GM18858 (cell line): ENCODE data around the gene IPO9.

Source experiments
- ATAC-seq: cut with Tn5 transposase; IDR thresholded peaks from one replicate; pipeline ENCODE4 v1.9.1; 2021; ENCODE audit not compliant: unreplicated experiment

Gene IPO9

DNA sequence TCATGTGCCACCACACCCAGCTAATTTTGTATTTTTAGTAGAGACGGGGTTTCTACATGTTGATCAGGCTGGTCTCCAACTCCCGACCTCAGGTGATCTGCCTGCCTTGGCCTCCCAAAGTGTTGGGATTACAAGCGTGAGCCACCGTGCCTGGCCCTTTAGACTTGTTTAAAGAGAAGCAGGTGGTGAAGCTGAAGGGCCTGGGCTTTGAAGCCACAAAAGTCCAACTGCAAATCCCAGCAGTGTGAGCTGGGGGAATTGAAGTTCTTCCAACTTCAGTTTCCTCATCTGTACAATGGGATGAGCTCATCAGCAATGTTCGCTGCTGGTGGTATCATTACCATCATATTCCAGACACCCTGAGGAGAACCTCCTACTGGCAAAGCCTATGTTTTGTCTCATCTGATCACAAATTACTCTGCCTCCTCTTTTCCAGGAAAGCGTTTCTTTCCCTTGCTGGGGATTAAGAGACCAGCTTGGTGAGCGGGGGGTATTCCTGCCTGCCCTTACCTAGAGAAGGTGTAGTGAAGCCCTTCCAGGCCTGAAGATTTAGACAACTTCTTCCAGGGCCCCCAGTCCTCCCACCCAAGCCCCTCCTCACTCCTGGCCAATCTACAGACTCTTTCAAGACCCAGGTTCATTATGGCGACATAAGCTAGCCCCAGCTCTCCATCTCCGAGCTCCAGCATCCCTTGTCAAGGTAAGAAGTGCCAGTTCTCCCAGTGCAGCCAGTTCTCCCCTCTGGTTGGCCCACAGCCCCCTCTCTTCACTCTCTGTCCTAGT lies 57.3 kb downstream of the IPO9 start:
- no peak for ATAC-seq

DNA sequence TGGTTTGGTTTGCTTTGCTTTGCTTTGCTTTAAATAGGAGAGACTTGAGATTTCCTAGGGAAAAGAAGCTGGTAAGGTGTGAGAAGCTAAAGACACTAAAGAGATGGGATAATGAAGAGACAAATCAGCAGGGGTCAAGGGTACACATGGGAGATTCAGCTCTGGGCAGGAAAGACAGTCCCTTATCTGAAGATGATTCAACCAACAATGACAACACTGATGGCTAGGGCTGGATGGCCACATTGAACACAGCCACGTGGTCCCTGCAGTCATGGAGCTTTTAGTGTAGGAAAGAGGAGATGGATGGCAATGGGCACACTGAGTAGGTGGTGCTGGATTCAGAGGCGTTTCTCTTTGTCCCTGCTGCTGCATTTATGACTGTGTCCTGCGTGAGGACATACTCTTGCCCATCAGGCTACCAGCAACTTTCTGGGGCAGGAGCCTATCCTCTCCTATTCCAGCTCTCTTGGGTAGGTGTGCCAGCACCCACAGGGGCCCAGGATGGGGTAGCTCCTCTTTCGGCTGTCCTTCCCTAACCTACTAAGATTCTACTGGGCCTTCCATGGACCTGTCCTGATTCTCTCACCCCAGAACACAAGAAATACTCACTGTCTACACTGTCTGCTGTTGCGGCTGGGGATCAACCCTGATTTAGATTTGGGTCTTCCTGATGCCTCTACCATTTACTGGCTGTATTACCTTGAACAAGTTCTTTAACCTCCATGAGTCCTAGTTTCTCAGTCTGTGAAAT lies 58.3 kb downstream of the IPO9 start:
- no peak for ATAC-seq

DNA sequence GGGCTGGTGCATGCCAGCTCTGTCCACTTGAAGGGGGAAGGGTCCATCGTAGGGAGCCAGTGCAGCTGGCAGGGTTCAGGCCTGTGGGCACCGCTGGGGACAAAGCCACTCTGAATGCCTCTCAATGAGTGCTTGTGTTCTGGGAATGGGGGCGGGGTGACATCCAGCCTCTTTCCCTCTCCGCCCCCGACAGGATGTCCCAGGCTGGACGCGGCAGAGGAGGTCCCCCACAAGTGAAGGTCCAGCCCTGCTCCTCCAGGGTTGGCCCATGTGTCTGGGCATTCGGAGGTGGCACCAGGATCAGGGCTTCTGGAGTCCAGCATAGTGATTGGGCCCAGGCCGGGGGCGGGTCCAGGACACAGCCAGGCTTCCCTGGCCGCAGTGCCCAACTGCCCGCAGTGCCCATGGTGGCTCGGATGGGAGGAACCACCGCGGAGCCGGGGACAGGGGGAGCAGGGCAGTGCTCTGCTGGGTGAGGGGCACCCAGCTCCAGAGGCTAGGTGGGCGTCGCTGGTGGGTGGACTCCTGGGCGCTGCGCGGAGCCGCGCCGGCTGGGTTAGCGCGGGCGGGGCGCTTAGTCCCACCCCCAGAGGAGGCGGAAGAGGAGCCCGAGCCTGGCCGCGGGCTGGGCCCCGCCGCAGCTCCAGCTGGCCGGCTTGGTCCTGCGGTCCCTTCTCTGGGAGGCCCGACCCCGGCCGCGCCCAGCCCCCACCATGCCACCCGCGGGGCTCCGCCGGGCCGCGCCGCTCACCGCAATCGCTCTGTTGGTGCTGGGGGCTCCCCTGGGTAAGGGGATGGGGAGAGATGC lies 59.5 kb downstream of the IPO9 start, which contains the start of gene SHISA4:
SHISA4 (plus strand) TSS at position 617 of the 808 bp plus-strand sequence; CDS start at position 714, 97 bp downstream.
- ATAC-seq = no peak

DNA sequence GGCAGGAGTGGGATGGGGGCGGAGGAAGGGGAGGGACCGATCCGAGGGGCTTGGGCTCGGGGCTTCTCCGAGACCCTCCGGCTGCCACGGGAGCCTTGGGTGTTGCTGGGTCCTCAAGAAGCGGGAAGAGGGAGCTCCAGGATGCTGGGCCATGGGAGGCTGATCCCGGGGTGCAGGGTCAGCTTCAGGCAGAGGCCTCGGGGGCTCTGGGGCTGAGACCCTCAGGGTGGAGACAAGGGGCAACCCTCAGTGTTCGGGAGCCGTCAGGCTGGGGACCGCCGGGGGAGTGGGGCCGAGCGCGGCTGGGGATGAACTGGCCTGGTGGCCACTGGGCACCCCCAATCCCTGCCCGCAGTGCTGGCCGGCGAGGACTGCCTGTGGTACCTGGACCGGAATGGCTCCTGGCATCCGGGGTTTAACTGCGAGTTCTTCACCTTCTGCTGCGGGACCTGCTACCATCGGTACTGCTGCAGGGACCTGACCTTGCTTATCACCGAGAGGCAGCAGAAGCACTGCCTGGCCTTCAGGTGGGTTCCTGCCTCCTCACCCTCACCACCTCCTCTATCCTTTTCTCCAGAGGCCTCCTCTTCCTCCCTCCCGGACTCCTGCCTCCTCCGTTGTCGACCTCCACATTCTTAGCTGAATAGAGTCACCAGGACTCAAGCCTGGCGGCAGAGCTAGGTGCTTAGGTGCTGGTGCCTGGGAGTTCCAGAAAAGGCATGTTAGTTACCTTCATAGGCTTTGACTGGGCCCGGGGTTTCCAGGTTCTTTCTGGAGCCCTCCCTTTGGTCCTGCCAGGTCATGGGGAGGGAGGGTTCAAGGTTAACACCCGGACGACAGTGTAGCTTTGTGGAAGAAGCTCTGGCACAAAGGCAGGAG lies 60.4 kb downstream of the IPO9 start:
- no peak for ATAC-seq

DNA sequence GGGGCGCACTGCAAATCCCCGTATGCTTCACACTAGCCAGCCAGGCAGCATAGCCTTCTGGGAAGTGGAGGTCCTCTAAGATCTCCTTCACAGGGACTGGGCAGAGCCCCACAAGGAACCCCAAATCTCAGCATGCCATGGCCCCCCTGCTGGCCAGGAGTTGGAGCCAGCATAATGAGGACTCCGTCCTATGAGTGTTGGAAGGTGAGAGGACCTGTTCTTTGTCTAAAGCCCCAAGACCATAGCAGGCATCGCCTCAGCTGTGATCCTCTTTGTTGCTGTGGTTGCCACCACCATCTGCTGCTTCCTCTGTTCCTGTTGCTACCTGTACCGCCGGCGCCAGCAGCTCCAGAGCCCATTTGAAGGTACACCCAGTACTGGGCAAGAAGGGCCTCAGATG lies 61.3 kb downstream of the IPO9 start:
- ATAC-seq = no peak

DNA sequence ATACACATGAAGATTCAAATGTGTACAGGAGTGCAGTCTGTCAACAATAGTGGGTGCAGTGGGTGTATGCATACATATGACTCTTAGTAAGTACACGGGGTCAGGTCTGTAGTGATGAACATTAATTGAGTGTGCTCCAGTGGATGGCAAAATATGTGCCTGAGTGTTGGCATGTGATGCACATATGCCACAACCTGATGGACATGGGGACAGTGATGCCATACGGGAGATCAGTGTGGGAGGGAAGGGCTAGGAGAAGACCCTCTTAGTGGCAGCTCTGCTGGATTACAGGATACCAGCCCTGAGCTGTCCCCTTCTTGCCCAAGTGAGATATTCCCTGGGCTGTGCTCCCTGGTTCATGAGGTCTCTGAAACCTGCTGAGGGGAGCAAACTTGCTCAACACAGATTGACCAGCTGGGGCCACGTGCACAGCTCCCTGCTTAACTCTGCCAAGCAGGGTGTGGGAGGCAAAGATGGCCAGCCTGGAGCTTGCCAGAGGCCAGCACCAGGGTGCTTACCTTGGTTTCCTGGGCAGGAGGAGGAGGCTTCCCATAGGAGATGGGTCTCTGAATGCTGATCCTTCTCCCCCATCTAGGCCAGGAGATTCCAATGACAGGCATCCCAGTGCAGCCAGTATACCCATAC lies 62.0 kb downstream of the IPO9 start:
- no peak for ATAC-seq

DNA sequence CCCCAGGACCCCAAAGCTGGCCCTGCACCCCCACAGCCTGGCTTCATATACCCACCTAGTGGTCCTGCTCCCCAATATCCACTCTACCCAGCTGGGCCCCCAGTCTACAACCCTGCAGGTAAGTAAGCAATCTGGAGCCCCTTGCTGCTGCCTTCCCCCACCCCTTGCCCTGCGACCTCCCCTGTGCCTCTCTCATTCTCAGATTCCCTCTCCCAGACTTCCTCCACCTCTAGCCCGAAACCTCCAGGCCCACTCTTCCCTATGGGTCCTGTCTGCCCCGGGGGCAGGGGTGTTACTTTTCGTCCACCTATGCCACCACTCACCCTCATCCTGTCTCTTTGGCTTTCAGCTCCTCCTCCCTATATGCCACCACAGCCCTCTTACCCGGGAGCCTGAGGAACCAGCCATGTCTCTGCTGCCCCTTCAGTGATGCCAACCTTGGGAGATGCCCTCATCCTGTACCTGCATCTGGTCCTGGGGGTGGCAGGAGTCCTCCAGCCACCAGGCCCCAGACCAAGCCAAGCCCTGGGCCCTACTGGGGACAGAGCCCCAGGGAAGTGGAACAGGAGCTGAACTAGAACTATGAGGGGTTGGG lies 62.6 kb downstream of the IPO9 start:
- ATAC-seq = no peak

DNA sequence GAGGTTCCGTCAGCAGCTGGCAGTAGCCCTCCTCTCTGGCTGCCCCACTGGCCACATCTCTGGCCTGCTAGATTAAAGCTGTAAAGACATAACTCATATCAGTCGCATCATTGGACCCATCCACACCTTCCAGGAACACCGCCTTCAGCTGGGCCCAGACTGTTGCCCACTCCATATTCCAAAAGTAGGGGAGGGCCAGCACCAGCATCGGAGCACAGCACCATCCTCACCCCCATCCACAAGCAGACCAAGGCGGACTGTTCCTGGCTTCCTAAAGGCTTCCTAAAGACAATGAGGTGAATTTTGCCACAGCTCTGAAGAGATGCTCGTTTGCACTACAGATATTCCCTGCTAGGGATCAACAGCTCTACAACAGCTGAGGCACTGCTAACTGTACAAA lies 63.3 kb downstream of the IPO9 start:
- ATAC-seq = no peak

DNA sequence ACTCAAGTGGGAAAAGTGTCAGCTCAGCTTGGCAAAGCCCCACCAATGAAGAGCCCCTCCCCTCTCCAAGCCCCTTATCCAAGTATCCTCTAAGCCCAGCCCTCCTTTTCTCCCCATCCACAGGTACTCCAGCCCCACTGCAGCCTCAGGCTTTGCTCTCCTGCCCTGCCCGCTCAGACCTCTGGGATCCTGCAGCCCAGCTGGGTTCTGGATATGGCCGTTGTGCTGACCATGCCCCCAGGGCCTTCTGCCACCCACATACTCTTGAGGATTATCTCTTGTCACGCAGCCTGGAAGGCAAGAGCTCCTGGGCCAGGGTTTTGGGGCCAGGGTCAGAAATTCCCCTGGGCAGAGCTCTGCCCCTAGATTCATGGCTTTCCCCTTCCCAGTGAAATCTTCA lies 64.5 kb downstream of the IPO9 start:
- no peak for ATAC-seq

DNA sequence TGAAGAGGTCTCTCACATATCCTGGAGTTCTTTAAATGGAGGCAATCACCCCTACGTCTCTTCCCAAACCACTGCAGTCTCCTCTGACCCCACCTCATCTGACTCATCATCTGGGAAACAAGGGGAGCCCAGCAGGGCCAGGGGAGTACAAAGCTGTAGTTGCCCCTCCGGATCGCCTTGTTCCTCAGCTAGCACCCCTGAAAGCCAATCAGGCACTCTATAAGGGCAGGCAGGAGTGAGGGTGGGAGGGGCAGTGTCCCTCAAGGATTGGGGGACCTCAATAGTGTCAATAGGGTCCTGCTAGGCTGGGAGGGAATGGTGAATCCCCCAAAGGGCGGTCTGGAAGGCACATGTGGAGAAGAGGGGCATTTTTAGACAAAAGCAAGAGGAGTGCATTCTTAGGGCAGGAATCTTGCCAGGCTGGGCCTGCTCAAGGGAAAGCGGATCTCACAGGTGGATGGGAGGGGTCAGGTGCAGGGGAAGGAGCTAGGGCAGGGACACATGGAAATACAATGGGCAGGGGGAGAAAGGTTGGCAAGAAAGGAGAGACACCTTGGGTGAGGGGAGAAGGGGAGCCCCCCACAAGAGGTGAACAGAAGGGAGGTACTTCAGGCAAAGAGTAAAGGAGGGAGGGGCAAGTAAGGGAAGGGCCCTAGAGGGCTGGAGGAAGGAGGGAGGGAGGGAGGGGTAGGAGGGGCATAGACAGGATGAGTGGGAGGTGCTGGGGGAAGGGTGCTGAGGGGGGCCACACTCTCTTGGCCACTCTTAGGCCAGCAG lies 65.6 kb downstream of the IPO9 start:
- no peak for ATAC-seq

DNA sequence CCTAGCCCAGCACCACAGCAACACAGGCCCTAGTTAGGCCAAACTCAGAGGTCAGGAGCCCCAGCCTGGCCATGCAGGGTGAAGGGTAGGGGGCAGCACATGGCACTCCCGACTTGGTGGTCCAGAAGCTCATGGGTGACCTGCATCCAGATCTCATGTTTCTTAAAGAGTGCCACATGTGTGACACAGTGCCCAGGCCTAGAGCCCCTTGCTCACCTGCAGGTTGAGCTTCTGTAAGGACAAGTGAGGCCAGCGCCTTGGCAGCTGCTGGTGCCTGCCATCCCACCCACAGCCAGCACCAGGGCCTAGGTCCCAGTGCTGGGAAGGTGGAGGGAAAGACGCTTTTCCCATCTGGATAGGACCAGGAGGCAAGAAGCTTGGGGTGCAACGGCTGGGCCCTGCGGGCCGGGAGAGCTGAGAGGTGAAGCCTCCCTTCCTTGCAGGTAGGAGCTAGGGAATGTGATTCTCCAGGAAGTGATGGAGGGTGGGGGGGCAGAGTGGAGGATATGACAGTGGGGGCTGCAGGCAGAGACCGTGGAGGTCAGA lies 66.2 kb downstream of the IPO9 start:
- no peak for ATAC-seq

DNA sequence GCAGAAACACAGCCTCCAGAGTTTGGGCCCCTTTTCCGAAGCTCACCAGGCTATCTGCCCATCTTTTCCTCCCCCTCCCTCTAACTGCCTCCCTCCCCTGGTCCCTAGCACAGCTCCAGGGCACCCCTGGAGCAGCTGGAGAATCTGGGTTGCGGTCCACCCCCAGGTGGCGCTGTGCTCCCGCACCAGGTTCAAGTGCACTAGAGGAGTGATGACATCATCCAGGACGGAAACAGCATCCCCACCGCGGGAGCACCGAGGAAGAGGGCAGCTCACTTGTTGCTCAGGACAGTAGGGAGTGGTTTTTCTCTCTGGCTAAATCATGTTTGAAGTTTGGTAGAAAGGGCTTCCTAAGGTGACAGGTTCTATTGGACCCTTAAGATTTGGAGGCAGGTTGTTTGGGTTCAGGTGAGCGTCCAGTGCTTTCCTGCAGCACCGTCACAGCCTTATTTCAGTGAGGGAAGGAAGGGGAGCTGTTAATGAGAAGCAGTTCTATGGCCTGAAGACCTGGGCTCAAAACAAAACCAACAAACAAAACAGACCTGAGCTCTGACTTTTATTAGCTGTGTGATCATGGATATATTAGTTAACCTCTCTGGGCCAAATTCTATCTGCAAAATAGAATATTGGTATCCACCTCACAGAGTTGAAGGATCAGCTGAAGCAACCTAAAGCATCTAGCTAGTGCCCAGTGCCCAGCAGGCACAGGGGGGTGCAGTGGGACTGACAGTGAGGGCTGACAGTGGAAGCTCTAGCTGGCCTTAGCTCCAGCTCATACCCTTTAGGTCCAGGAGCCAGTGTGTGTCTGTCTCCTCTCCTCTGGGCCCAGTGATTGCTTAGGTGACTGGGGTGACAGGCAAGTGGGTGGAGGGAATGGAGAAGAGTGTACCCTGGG lies 67.2 kb downstream of the IPO9 start:
- peak; percentile 79 for ATAC-seq

DNA sequence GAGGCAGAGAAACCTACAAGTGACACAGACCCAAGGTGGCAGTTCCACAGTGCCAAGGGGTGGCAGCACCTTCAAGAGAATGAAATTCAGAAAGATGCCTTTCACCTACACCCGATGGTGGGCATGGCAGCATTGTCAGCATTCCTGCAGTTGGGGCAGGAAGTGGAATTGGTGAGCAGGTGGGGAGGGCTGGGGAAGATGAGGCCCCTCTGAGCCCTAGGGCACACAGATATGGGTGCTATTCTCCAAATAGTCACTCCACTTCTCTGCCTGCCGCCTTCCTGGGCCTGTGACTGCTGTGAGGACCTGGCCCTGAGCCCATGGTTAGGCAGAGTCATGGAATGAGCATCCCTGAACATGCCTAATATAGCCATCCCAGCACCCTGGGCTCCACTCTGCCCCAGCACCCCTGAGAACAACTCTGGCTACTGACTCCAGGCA lies 68.0 kb downstream of the IPO9 start:
- no peak for ATAC-seq

DNA sequence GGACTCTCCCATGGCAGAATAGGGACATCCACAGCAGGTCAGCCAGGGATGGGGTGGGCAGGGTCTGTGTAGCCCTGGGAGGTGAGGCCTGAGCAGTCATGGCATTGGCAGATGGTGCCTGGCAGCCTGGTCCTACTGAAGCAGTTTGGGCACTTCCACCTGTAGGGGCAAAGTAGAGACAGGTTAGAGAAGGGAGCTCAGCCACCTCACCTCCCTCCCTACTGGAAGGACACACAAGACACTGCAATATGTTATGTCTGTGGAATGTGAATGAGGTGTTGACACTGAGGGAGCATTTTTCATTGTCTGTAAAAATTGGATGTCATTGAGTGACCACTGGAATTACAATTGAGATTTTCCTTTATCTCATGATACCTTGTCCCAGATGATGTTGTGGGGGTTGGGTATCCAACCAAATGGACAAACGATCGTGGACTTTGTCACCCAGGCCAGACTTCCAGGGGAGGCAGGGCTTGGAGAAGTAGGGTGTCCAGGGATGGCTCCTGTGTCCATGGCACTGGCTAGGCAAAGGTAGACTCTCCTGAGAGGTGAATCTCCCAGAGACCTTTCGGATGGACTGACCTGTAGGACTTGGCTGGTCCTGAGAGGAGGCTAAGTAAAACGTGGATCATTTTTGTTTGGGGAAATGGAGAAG lies 69.4 kb downstream of the IPO9 start:
- ATAC-seq = no peak

DNA sequence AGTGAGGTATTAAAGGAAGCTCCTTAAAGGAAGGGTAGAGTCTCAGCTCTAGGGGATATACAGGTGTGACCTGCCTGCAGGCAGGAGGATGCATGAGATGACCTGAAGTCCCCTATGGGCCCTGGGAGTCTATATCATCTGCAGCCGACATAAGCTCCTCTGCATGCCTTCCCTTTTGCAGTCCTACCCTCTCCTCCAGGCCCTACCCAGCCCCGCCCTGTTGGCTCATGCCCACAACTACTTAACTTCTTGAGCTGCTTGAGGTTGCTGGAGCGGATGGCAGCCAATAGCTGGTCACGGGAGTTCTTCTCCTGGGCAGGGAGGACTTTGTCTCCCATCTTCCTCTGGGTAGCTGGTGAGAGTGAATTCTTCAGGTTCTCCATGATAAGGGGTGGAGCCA lies 70.0 kb downstream of the IPO9 start:
- ATAC-seq = no peak

DNA sequence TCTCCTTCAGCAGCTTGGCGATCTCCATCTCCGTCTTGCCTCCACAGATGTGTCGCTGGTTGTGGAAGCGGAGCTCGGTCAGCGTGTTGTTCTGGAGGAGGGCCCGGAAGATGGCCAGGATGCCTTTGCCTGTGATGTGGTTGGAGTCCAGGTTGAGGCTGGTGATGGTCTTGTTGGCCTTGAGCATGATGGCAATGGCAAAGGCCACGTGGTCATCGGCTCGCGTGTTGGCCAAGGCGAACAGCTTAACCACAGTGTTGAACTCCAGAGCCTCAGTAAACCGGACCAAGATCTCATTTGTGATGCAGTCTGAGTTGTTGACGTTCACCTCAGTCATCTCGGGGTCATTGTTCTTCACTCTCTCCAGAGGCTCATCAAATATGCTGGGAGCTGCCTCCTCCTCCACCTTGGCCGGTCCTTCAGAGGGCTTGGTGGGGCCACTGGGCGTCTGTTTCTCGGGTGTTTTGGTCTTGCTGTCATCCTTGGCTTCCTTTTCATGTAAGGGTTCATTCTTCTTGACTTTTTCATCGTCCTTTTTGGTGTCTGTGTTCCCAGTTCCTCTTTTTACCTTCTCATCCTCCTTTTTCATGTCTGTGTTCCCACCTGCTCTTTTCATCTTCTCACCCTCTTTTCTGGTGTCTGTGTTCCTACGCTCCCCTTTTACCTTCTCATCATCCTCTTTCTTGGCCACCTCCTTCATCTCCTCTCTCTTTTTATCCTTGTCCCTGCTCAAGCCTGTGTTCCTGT lies 70.9 kb downstream of the IPO9 start:
- no peak for ATAC-seq
